Cardiac muscle cell (in vitro differentiated cells and primary cell): ENCODE data around the gene TOGARAM1. TPM values are rescaled to one million over a fixed set of nuclear protein-coding genes. Genes with fewer than 3 reads are reported as not detected.

Experiments
- DNase-seq, 2 donors: peaks; one replicate each; pipeline versions ENCODE4 v3.0.0 to v3.0.0-alpha.2; 2010 to 2017; ENCODE audit warnings: low read depth in 1 of 2, low spot score in 1 of 2
- H3K27ac ChIP-seq: fragments of 200-600 bp; sonication (generic); 2 replicates; pipeline ENCODE4 v1.5.1; 2016
- H3K27me3 ChIP-seq: fragments of 200-600 bp; sonication (generic); 2 replicates; pipeline ENCODE4 v1.6.0; 2016; ENCODE audit warnings: control low read depth
- H3K36me3 ChIP-seq: fragments of 200-600 bp; sonication (generic); 2 replicates; pipeline ENCODE4 v1.5.1; 2016; ENCODE audit warnings: control low read depth
- H3K4me1 ChIP-seq: fragments of 200-600 bp; sonication (generic); 2 replicates; pipeline ENCODE4 v1.8.1; 2017; ENCODE audit warnings: low read depth, mild to moderate bottlenecking, mixed run types
- H3K4me3 ChIP-seq: fragments of 200-600 bp; sonication (generic); 2 replicates; pipeline ENCODE4 v1.5.1; 2016; ENCODE audit warnings: mild to moderate bottlenecking
- H3K9me3 ChIP-seq: fragments of 200-600 bp; sonication (generic); 2 replicates; pipeline ENCODE4 v1.5.1; 2017; ENCODE audit warnings: low read depth, mild to moderate bottlenecking, control low read depth
- polyA plus RNA-seq: library from polyadenylated mRNA; unstranded; fragments of >200 nt; fragmentation: Nextera tagmentation; extraction: Ambion mirVana; gene quantifications from 2 replicates; pipeline ENCODE4 v1.2.1, GENCODE V29; 2016
- total RNA-seq: library from RNA; depleted of rRNA; stranded (reverse); fragments of >200 nt; gene quantifications from 2 replicates; pipeline ENCODE4 v1.2.3, GENCODE V29; 2016
- TF ChIP-seq, protein P1 (sequence below): IDR thresholded peaks from 2 replicates; pipeline ENCODE4 v1.5.1; 2012; ENCODE audit warnings: low read depth, mild to moderate bottlenecking, low read length

TOGARAM1 gene
- total and polyA plus RNA-seq, 2 experiments from 2014 or later, result 18.4 to 20.7 TPM

DNA sequence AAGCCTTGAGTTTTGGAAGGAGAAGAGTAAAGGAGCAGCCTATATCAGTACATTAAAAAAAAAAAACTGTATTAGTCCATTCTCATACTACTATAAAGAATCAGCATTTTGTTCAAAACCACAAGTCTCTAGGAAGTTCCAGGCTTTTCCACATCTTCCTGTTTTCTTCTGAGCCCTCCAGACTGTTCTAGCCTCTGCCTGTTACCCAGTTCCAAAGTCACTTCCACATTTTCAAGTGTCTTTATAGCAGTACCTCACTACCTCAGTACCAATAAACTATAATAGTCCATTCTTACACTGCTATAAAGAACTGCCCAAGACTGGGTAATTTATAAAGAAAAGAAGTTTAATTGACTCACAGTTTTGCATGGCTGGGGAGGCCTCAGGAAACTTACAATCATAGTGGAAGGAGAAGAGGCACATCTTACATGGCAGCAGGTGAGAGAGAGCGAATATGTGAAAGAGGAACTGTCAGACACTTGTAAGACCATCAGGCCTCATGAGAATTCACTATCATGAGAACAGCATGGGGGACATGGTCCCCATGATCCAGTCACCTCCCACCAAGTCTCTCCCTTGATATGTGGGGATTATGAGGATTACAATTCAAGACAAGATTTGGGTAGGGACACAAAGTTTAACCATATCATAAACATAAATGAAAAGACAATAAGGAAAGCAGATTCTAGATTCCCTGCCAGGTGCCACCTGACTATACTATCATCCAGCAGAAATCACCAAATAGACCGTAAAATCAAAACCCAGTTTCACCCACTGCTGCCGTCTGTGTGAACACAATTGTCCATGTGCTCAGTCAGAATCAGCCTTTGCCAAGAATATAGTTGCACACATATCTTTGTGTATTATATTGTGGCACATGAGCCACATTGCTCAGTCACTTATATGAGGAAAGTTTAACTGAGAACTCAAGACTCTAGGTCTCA, 27.8 kb downstream of the TOGARAM1 start:
- Histone ChIP-seq H3K27ac (peak overlapping the region; percentile 79), H3K27me3 (no peaks in the 10 kb centered on the region), H3K4me1 (peaks cover 13% of the 10 kb centered on the region), H3K4me3 (no peak overlapping the region), H3K36me3 (no peaks in the 10 kb centered on the region), H3K9me3 (no peaks in the 10 kb centered on the region)
- no peak for DNase-seq
- TF ChIP-seq, protein P1, sequence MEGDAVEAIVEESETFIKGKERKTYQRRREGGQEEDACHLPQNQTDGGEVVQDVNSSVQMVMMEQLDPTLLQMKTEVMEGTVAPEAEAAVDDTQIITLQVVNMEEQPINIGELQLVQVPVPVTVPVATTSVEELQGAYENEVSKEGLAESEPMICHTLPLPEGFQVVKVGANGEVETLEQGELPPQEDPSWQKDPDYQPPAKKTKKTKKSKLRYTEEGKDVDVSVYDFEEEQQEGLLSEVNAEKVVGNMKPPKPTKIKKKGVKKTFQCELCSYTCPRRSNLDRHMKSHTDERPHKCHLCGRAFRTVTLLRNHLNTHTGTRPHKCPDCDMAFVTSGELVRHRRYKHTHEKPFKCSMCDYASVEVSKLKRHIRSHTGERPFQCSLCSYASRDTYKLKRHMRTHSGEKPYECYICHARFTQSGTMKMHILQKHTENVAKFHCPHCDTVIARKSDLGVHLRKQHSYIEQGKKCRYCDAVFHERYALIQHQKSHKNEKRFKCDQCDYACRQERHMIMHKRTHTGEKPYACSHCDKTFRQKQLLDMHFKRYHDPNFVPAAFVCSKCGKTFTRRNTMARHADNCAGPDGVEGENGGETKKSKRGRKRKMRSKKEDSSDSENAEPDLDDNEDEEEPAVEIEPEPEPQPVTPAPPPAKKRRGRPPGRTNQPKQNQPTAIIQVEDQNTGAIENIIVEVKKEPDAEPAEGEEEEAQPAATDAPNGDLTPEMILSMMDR, result no peak

DNA sequence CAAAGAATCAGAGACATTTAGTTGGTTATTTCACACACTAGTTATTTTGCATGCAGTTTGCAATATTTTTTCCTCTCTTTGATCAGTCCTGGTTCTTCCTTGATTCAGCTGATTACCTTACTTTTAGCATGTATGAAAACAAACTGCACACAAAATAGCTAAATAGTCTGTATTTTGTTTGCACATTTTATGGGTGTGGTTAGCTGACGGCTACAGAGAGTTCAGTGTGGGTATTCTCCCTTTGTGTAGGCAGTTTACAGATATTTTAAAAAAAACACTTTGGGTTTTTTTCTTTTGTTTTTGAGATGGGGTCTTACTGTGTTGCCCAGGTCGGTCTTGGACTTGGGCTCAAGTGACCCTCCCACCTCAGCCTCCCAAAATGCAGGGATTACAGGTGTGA, 28.5 kb downstream of the TOGARAM1 start:
- Histone ChIP-seq H3K27me3 (no peaks in the 10 kb centered on the region), H3K36me3 (no peaks in the 10 kb centered on the region), H3K9me3 (no peaks in the 10 kb centered on the region), H3K4me1 (peaks cover 18% of the 10 kb centered on the region), H3K4me3 (no peak overlapping the region), H3K27ac (peak overlapping the region; percentile 63)
- DNase-seq, result no peak
- TF ChIP-seq, protein P1, result no peak

DNA sequence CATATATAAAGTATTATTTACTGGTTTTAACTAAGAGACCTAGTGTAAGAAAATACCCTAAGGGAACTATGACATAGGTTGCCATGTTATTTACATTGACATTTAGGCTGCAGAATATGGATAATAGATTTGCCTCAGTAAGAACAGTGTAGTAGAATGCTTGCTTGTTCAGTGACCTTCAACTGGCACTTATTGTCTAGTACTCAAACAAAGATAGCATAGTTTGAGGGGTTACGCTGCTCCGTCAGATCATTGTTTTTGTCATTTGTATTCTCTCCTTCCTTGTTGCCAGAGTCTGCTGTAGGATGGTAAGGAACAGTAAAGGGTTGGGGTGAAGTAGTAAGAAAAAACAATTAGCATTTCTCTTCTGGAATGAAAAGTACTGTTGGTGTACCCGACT, 33.2 kb downstream of the TOGARAM1 start:
- Histone ChIP-seq H3K4me1 (peaks cover 6% of the 10 kb centered on the region), H3K36me3 (peaks cover 6% of the 10 kb centered on the region), H3K4me3 (no peak overlapping the region), H3K27me3 (no peaks in the 10 kb centered on the region), H3K9me3 (no peaks in the 10 kb centered on the region), H3K27ac (peak overlapping the region; percentile 4)
- TF ChIP-seq, protein P1, result no peak
- peak in 1 of 2 donors; percentile 20 for DNase-seq

DNA sequence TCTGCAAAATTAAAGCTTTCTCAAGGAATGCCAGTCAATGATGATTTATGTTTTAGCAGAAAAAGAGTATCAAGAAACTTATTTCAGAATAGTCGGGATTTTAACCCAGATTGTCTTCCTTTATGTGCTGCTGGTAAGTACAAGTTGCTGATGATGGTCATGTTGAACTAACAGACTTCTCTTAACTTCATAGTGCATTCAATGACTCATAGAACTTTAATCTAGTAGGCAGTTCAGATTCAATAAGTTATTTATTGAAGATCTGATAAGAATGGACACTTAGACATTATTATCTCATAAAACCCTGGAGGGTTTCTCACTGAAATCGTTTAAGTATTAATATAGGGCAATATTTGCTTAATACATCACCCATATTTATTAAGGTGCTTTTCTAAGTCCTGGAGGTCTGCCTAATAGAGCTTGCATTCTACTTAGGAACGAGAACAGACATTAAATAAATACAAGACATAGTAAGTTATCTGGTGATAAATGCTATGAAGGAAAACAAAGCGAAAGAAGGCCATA, 33.8 kb downstream of the TOGARAM1 start:
- Histone ChIP-seq H3K36me3 (peaks cover 7% of the 10 kb centered on the region), H3K4me3 (no peak overlapping the region), H3K27ac (peak overlapping the region; percentile 4), H3K27me3 (no peaks in the 10 kb centered on the region), H3K4me1 (peaks cover 6% of the 10 kb centered on the region), H3K9me3 (no peaks in the 10 kb centered on the region)
- TF ChIP-seq, protein P1, result no peak
- DNase-seq, result no peak

DNA sequence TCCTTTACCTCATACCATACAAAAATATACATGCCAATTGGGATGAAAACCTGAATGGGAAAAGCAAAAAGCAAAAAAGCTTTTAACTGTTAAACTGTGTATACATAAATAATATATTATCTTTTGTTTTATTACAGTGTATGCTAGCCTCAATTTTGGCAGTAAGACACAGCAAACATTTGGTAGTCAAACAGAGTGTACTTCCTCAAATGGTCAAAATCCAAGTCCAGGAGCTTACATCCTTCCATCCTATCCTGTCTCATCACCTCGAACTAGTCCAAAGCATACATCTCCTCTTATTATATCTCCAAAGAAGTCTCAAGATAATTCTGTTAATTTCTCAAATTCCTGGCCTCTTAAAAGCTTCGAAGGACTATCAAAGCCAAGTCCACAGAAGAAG, 41.9 kb downstream of the TOGARAM1 start:
- Histone ChIP-seq H3K27me3 (no peaks in the 10 kb centered on the region), H3K9me3 (no peaks in the 10 kb centered on the region), H3K36me3 (peaks cover 26% of the 10 kb centered on the region), H3K27ac (no peak overlapping the region), H3K4me3 (no peak overlapping the region), H3K4me1 (no peaks in the 10 kb centered on the region)
- TF ChIP-seq, protein P1, result no peak
- no peak for DNase-seq
